ENCODE data around the gene ACOT2.
"Not testable (repeated sequence)": the region's sequence is repeated elsewhere in the genome, so short reads cannot be mapped to it uniquely, and the experiment has no call there.

- peak; percentile 74; the same call in 1 of the 2 replicates for TF ChIP-seq CTCF (conservative IDR thresholded peaks at IDR 0.05; ENCODE audit: low read depth, low read length)
- TF ChIP-seq EZH2 (IDR thresholded peaks at IDR 0.05; ENCODE audit: borderline replicate concordance, low read depth, low read length, poor library complexity, severe bottlenecking), result not testable (repeated sequence)
Measured at GRCh38 chr14:73570913-73571312, 1.9 kb downstream of the ACOT2 start.
